ENCODE measurements around the gene SOST.

The SOST gene

DNA sequence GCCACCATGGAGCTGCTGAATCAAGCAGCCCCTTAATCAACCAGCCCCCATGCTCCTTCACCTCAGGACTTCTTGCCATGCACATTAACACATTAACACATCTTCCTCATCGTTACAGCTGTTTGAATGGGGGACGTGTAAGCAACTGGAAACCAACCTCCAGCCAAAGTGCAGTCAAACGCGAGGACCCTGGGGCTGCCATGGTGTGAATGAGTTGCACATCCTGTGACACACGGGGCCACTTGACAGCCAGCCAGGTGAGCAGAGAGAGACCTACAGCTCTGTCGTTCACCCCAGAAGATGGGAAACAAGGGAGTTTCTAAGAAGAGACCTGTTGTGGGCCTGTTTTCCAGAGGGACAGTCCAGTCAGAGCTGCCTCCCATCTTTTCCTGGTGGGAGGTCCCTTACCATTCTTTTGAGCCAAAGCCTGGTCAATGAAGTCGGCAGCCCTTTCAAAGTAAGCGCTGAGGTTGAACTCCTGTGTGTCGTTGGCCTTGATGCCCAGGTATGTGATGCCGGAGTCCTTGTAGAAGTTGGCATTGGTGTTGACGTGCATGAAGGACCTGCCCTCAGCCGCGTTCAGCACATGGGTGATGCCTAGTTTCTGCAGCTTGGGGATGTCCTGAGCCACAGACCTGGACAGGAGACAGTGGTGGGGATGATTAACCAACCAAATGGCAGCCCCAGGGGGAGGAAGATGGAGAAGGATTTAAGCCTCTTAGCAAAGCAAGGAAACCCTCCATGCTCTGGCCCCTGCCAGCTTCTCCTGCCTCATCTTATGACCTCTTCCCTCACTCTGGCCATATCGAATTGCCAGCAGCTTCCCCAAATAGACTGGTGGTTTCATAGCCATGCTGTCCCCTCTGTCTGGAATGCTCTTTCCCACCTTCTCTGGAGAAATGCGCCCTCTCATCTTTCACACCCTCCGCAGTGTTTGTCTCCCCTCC lies 16.0 kb upstream of the SOST start:
- no peak for DNase-seq (ENCODE audit: low read depth in 2 of 2)

DNA sequence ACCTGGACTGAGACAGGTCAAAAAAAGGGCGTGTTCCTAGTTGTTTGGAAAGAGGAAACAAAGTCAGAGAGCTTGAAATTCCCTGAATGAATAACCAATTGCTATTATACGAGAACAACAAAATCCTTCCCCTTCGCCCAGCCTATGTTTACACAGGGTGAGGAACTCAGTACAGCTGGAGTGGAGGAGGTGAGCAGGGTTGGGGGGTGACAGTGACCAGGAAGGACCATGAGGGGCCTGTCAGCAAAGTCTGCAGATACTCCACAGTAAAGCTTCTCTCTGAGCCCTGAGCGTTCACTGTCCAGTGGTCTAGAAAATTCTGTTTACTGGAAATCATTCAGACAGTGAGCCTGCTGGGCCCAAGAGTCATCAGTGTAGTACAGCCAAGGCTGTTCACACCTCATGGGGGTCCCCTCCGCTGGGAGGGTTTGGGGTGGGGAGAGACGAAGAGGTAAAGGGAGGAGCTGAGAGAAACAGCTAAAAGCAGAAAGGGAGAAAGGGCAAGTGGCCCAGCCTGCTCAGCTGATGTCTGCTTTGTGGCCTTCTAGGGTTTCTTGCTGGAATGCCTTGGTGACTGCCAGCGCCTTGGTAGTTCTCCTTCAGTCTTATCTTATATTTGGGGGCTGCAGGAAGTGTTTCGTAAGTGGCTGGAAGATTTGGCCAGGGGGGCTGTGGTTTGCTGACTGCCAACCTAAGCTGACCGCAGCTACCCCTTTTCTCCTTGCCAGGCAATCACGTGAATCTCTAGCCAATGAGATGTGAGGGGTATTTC lies 14.5 kb upstream of the SOST start:
- DNase-seq (ENCODE audit: low read depth in 2 of 2) = no peak

DNA sequence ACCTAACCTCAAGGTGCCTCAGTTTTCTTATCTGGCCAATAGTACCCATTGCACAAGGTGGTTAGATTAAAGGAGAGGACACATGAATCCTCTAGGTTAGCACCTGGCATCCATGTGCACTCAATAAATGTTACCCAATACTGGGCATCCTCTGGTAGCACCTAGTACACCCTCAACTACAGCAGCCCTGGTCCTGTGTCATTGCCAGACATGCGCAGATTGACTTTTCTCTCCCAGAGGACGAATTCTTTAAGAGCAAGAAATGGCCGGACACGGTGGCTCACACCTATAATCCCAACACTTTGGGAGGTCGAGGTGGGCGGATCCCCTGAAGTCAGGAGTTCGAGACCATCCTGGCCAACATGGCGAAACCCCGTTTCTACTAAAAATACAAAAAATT lies 12.9 kb upstream of the SOST start:
- no peak for DNase-seq (ENCODE audit: low read depth in 2 of 2)

DNA sequence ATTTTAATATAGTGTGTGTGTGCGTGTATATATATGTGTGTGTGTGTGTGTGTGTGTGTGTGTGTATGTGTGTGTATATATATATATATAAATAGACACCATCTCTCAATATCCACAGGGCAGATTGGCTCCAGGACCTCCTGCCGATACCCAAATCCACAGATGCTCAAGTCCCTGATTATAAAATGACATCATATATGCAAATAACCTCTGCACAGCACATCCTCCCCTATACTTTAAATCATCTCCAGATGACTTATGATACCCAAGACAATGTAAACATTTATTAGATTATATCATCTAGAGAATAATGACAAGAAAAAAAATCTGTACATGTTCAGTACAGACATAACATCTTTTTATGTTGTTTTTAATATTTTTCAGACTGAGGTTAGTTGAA lies 12.4 kb upstream of the SOST start:
- DNase-seq (ENCODE audit: low read depth in 2 of 2) = no peak

DNA sequence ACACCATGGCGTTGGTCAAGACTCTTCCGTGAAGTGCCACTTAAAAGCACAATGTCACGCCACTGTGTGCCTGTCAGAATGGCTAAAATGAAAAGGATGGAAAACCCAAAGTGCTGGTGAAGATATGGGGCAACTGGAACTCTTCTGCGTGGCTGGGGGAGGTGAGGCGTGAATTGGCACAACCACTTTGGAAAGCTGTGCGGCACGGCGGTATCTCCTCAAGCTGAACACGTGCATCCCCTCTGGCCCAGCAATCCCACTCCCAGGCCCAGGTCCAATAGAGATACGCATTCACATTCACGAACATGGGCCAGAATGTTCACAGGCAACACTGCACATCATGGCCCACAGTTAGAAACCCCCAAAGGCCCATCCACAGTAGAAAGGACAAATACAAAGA lies 11.3 kb upstream of the SOST start:
- DNase-seq (ENCODE audit: low read depth in 2 of 2) = no peak

DNA sequence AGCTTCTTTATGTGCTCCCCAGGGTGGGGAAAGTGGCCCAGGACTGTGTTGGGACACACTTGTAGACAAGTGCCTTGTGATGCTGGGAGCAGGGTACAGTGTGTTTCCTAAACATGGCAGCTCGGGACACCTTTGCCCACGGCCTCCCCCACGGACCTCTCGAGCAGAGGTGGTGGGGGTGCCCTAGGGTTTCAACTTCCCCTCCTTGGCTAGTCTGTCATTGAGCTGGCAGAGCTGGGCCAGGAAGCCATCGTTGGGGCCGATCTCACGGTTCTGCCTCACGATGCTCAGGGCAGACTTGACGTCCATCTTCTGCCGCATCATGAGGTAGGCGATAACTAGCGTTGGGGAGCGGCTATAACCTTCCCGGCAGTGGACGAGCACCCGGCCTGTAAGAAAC lies 10.8 kb upstream of the SOST start:
- DNase-seq (ENCODE audit: low read depth in 2 of 2) = no peak

DNA sequence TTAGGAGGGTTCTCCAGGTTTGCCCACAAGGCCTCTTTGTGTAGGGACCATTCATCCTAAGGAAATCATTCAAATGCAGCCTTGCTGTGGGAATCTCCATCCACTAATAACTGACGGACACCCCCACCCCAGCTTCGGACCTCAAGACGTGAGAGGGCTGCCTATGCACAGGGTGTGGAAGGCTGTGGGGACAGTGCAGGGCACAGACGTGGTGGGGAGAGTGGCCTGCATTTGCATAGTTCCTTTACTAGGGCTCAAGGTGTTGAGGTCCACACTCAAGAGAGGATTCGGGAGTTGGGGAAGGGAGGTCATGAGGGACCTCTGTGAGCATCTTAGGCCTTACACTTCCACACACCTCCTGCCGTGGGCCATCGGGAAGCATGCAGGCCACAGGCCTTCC lies 10.4 kb upstream of the SOST start:
- no peak for DNase-seq (ENCODE audit: low read depth in 2 of 2)

DNA sequence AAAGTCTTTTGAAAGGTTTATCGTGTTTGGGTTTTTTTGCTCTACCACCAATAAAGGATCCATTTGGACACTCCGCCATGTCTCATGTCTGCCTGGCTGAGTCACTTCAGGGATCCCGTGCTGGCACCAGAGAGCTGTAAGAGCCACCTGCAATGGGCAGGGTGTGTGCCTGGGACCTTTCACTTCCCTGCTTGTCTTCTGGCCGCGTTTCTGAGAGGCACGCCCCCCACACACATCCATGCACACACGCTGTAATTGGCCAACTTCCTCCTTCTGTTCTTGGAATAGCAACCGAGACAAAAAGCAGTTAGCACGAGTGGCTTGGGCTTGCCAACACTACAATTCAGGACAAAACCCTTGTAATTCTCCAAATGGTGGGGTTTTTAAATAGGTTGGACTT lies 9.8 kb upstream of the SOST start:
- no peak for DNase-seq (ENCODE audit: low read depth in 2 of 2)

DNA sequence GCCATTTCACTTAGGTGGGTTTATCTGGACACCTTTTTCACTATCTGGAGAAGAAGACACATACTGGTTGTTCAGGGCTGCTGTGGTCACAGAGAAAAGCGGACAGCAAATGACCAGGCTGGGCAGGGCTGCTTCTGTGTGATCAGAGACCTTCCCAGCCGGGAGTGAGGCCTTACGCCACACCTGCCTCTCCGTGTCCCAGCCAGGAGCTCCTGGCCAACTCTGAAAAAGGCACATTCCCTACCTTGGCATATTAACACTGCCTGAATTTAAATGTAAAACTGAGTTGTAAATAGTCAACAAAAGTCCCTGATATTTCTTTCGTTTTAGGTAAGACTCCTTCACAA lies 9.1 kb upstream of the SOST start:
- DNase-seq (ENCODE audit: low read depth in 2 of 2) = no peak

DNA sequence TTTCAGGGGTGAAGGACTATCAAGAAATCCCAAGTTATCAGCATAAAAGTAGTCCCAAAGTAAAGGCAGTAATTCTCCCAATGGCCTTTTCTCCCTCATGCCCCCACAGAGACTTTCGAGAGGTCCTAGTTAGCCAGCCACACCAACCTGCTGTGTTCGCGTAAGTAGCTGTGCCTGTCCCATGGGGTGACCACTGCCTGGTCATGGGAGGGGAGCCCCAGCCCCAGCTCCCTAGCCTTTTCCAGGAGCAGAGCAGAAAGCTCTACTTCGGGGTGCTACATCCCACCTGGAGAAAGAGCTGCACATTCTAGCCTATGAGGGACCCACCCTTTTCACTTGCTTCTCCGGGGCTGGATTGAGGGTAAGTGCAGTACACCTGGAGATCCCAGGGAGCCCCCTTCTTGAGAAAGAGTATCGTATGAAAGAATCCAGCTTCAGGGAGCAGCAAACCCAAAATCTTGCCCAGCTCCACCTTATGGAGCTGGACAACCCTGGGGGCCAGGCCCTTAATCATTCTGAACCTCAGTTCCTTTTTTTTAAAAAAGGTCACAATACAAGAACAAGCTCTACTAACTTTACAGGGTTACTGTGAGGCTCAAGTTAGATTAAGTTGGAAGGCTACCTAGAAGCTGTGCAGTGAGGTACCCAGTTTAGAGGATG lies 8.6 kb upstream of the SOST start:
- no peak for DNase-seq (ENCODE audit: low read depth in 2 of 2)

DNA sequence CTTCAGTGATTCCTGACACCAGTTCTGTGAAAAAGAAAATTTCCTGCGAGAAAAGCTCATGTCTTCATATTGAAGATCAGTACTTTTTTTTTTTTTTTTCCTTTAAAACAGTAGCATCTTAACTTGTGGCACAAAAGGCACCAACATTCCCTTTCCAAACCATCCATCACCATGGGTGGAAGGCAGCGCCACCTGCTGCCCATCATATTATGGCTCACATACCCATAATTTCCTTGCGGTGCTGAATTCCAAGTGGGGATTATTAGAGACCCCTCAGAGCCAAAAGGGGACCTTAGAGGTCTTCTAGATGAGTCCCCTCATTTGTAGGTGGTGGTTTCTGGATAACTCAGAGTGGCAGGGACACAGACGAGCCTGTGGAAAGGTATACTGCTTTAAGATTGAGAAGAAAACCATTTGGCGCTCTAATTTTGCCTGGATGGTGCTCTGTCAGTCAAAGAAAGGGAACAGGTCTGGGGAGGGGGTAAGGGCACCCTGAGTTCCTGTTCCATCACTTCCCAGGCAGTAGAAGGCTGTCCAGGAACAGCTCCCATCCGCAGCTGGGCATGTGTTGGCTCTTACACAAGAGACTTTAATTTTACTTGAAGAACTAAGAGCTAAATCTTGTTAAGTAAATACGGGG lies 7.9 kb upstream of the SOST start:
- no peak for DNase-seq (ENCODE audit: low read depth in 2 of 2)

DNA sequence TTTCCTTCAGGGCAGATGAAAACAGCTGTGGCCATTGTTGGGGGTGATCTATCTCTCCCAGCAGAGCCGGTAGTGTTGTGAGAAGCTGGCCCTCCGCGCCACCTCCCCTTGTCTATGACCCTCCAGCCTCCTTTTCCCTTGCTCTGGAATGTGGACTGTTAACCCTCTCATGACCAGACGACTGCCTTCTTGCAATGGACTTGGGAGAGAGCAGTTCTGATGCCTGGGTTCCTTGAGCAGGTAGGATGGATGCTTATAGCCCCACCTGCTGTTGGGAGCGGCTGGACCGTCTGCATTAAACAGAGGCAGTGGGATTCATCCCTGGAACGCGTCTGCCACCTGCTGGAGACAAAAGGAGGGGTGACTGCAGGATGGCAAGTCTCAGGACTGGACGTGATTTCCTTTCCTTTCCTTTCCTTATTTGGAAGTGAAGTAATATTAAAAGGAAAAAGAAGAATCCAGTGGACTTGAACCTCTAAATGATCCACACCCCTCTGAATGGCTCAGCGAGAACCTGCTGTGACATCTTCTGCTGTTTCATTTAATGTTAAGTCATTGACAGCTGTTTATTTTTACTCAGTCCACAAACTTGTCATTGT lies 1.8 kb upstream of the SOST start:
- DNase-seq (ENCODE audit: low read depth in 2 of 2) = peak; percentile 70 to 80

DNA sequence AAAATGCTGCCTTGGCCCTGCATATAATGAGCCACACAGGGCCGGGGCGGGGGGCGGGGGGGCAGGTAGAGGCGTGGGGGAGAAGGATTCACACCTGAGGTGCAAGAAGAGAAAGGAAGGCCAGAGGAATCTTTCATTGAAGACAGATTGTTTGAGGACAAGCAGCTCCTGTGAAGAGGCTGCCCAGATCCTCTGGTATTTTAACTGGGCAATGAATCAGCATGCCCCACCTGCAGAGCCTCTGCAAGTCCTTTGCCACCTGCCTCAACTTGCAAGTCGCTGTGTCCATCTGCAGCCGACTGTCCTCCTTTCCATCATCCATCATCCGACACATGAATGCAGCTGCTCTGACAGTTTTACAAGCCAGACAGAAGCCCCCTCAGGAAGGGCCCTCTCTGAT lies 1.2 kb upstream of the SOST start:
- no peak for DNase-seq (ENCODE audit: low read depth in 2 of 2)

DNA sequence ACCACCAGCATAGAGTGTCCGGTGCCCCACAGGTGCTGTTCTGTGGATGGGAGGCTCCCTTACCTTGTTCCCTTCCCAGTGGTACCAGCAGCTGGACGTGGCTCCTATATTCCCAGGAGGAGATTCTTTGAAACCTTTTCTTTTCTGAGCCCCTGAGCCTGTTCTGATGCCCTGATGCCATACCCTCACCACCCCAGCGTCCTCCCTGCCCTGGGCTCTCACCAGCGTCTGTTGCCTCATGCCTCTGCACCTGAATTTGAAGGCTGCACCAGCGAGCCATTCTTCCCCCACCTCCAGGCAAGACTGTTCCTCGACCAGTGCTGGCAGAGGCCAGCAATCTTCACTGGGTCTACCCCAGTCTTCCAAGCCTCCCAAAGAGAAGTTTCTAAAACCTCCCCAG lies 505 bp downstream of the SOST start:
- DNase-seq (ENCODE audit: low read depth in 2 of 2) = no peak

DNA sequence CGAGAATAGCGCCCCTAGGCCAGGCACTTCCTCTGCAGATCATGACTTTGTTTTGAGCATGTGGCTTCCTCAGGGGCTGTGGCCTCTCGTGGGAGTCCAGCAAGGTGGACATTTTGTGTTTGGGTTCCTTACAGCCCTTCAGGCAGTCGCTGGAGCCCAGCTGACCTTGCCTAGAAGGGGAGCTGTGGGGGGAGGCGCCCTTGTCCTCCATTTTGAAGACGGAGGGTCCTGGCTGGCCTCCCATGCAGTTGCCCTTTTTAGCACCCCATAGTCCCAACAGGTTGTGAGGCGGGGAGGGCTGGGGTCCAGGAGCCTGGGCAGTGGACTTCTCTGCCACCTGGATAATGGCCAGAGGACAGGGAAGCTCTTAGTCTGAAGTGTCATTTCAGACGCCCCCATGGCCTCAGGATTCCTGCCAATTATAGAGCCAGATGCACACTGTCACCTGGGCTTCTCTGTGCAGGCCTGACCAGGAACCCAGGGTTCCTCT lies 1.4 kb downstream of the SOST start:
- no peak for DNase-seq (ENCODE audit: low read depth in 2 of 2)

DNA sequence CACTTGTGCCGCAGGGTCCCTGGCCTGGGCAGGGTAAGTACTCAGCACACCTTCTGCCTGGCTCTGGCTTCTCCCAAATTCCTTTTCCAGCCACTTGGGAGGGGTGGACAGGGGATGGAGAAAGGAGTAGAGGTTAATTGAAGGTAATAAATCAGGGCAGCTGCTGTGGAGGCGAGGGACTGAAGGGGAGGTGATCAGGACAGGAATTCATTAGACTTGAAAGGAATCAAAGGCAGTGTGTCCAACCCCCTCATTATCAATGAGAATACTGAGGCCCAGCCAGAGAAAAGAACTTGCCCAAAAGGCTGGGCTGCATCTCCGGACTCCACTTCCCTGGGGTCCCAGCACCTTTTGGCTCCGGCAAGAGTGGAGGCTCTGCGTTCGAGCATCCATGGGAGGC lies 2.4 kb downstream of the SOST start:
- DNase-seq (ENCODE audit: low read depth in 2 of 2) = no peak

DNA sequence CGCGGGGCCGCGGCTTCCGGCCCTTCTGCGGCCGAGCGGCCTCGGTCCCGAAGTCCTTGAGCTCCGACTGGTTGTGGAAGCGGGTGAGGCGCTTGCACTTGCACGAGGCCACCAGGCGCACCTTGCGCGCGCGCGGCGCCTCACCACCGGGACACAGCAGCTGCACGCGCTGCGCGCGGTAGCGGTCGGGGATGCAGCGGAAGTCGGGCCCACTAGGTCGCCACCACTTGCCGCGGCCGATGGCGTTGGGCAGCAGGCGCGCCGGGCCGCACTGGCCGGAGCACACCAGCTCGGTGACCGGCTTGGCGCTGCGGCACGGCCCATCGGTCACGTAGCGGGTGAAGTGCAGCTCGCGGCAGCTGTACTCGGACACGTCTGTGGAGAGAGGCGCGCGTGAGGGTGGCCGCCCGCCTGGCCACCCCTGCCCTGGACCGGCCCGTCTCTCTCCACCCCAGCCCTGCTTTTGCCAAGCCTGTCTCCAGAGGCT lies 3.2 kb downstream of the SOST start:
- no peak for DNase-seq (ENCODE audit: low read depth in 2 of 2)

DNA sequence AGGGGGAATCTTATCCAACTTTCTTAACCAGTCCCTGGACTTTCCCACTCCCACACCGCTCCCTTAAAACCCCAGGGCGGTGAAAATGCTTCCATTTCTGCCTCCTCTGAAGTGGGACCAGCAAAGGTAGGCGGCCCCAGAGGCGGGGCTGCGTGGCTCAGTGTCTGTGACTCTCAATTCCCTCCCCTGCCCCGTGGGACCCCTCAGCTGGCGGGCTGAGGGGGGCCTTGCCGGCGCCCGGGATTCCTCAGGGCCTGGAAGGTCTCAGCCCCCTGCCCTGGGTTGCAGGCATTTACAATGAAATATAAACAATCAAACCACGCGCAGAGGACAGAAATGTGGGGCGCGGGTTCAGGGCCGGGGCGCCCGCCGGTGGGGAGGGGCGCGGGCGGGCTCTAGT lies 3.6 kb downstream of the SOST start:
- no peak for DNase-seq (ENCODE audit: low read depth in 2 of 2)

DNA sequence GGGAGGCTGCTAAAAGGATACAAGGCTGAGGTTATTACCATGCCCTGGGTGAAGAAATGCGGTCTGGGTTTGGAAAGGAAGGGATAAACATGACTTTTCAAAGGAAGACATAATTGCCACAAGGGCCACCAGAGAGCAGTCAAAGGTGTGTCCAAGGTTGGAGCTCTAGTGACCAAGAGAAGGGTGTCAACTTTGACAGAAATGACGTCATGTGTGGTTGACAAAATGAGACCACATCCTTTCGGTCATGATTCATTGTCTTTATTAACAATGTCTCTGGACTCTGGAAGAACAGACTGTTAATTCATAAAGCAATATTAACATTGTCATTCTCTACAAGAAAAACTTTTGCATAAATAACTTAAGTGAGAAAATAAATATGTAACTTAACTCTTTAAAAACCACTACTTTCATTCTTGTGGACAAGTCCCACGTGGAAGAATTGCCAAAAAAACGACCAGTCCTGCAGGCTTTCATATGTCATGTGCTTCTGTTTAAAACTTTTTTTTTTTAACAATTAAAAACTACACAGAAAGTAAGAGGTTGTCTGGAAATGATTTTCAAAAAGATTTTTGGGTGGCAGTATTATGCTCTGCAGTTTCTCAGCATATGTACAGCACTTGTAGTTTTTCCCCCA lies 5.0 kb downstream of the SOST start:
- DNase-seq (ENCODE audit: low read depth in 2 of 2) = no peak

DNA sequence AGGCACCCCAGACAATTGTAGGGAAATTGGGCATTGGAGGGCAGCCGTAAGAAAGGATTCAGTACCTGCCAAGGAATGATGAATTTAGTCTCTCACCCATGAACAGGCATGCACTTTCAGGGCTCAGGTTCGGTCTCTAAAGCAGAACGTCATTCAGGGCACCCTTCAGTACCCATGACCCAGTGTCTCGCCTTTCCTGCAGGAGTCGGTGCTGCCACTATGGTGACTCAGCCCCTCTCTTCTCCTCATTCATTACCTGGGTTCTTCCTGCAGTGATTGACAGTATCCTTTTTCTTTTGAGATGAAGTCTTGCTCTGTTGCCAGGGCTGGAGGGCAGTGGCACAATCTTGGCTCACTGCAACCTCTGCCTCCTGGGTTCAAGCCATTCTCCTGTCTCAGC lies 8.4 kb downstream of the SOST start:
- DNase-seq (ENCODE audit: low read depth in 2 of 2) = no peak

DNA sequence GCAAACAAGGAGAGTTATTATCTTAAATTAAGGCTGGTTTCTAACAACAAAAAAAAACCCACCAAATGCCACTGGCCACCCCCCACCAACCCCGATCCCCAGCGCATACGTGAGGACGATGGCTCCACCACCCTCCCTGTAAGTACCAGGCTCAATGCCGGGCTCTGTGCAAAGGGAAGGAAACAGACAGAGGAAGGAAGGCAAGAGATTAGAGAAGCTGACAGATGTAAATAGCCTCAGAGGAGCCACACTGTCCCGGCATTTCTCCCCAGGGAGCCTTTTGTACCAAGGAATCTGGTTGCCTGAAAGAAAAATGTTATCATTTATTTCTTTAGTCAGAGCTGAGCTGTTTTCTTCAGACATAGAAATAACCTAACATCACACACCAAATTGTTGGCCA lies 13.1 kb downstream of the SOST start:
- no peak for DNase-seq (ENCODE audit: low read depth in 2 of 2)
